Measurements from ENCODE around the gene RASD1.

DNA sequence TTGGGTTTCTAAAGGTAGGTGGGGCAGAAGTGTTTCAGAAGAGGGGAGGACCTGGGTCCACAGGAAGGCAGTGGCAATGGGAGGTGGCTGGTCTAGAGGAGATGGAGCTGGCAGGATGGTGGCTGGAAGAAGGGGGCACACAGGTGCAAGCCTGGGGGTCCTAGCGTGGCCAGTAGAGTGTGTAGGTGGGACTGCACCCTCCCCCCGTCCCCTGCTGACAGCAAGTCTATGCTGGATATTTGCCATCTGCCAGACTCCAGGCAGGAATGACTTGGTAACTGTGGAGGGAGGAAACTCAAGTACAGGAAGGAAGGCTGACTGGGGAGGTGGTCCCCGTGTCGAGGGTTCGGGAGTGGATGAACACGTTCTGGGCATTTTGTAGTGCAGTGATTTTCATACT, 10.8 kb downstream of the RASD1 start:
- TF ChIP-seq, protein P1, sequence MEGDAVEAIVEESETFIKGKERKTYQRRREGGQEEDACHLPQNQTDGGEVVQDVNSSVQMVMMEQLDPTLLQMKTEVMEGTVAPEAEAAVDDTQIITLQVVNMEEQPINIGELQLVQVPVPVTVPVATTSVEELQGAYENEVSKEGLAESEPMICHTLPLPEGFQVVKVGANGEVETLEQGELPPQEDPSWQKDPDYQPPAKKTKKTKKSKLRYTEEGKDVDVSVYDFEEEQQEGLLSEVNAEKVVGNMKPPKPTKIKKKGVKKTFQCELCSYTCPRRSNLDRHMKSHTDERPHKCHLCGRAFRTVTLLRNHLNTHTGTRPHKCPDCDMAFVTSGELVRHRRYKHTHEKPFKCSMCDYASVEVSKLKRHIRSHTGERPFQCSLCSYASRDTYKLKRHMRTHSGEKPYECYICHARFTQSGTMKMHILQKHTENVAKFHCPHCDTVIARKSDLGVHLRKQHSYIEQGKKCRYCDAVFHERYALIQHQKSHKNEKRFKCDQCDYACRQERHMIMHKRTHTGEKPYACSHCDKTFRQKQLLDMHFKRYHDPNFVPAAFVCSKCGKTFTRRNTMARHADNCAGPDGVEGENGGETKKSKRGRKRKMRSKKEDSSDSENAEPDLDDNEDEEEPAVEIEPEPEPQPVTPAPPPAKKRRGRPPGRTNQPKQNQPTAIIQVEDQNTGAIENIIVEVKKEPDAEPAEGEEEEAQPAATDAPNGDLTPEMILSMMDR (IDR thresholded peaks at IDR 0.05), result no peak
- no peak for TF ChIP-seq POLR2A (IDR thresholded peaks at IDR 0.05)

Measured in lower leg skin (tissue), 3 donors.